DMS153 treated with DMSO at 0.1 percent for 48 hours (cell line): ENCODE results near the gene TRMT11.
"Not testable (repeated sequence)": the region's sequence is repeated elsewhere in the genome, so short reads cannot be mapped to it uniquely, and the experiment has no call there.

Source experiments
- DNase-seq: peaks from one replicate; lab custom pipeline; 2025; ENCODE audit not compliant: unreplicated experiment; lab: John Stamatoyannopoulos, UW

The TRMT11 gene

DNA sequence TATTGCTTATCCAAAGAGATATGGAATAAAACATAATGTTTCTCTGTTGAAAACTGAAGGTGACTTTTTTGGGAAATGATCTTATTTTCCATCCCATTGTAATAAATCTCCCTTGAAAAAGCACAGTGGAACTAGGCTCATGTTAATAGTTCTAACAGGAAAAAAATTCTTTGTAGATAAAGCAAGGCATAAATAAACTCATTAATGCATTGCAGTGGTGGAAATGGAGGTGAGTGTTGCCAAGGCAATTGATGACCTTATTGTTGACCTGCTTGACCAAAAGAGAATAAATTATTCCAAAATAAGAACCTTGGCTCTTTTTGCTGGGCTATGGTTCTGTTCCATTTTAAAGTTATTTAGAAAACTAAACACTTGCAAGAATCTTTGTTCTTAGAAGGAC lies 55.2 kb downstream of the TRMT11 start:
- no peak for DNase-seq

DNA sequence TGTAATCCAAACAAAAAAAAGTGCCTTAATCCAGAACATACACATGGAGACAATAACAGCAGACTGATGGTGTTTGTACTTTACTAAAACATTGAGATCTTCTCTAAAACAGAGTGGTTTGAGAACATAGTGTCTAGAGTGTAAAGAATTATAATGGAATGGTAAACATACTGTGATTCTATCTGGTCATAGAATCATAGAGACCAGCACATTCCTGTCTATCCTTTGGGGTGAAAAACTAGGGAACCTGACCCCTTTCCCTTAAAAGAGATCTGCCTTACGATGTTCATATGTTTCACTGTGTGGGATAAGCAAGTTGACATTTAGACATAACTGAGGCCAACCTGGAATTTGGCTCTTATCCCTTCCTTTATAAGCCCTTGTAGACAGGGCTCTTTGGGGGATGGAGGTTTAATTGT lies 55.7 kb downstream of the TRMT11 start:
- no peak for DNase-seq

DNA sequence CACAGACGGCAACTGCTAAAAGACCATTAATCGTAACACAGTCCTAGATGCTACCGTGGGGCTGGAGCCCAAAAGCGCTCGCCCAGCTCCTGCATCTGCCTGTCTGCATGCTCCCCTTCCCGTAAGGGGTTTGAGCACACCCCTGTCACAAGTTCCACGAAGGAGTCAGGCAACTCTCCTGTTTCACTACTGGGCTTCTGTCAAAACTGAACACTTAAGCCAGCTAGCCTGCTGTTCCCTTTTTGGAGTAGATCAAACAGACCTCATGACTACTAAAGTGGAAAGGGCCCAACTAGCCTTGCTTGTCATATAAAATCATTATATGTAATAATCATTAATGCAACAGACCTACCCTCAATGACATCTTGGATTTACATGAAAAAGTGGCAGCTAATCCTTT lies 61.3 kb downstream of the TRMT11 start:
- no peak for DNase-seq

DNA sequence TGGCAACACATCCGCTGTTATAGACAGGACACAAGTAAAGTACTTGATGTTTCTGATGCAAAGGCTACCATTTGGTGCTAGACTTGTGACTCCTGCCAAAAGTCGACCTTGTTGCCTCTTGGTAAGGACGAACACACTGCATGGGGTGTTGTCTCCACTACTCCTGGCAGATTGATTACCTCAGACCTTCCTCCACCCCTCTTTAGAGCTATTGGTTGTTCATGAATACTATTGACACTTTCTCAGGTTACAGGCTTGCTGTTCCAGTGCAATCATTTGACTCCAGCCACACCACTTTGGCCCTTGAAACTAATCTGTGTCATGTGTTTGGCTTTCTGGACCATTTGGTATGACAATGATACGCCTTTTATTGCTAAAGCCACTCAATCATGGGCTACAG lies 62.3 kb downstream of the TRMT11 start:
- DNase-seq: no peak

DNA sequence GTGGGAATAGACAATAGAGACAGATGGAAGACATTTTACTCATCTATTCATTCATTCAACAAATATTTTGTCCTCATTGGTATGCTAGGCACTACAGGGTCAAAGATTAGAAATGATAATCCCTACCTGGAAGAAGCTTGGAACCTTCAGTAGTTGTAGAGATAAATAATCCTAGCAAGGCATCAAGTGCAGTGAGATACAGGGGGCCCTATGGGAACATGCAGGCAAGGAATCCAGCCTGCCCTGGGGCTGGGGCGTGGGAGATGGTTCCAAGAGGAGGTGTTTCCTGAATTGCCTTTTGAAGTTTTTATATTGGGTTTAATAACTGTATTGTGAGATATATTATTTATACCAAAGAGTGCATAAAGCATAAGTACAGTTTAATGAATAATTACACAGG lies 64.5 kb downstream of the TRMT11 start:
- DNase-seq: no peak

- DNase-seq: no peak
These were observed 65.5 kb downstream of the TRMT11 start for GRCh38 chr6:126051791-126052190.

DNA sequence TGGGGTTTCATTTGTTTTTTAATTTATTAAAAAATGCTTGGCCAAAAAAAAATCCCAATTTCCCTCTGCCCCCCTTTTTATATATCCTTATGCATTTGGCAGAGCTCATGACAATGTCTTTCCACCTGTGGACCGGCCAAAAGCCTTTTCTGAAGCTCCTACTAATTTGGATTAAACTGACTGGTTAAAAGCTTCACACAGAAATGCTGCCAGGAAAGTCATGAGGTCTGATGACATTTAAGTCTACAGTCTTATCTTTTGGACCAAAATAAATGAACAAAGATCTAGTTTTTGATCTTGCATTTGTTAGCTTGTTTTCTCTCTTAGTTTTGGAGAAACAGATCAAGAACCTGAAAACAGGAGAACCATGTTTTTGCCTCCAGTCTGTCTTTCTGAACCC lies 66.1 kb downstream of the TRMT11 start:
- DNase-seq: no peak

DNA sequence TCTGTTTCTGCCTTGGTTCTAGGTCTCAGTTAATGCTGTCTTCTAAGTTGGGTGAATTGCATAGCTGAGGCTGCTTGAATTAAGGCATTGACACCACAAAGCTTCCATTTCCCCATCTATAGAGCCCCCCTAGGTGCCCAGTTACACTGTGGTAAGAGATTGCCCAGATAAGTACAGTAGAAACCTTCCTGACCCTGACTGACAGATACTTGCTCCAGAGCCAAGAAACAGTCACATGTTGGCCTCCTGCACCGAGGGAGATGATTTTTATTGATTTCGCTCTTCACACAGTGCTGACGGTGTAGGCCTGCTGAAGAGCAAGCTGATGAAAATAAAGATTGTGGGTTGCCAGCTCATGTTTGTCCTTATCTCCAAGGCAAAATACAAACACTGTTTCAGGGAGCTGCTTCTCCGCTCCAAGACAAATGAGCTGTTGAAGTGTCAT lies 67.9 kb downstream of the TRMT11 start:
- DNase-seq: no peak

- no peak for DNase-seq
These were observed 68.5 kb downstream of the TRMT11 start for GRCh38 chr6:126054802-126055201.

GRCh38 chr6:126055449-126055848 lies 69.1 kb downstream of the TRMT11 start:
- no peak for DNase-seq

GRCh38 chr6:126056355-126057004 lies 70.1 kb downstream of the TRMT11 start:
- DNase-seq: no peak

DNA sequence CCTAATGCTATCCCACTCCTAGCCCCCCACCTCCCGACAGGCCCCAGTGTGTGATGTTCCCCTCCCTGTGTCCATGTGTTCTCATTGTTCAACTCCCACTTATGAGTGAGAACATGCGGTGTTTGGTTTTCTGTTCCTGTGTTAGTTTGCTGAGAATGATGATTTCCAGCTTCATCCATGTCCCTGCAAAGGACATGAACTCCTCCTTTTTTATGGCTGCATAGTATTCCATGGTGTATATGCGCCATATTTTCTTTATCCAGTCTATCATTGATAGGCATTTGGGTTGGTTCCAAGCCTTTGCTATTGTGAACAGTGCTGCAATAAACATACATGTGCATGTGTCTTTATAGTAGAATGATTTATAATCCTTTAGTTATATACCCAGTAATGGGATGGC lies 71.7 kb downstream of the TRMT11 start:
- not testable (repeated sequence) for DNase-seq

DNA sequence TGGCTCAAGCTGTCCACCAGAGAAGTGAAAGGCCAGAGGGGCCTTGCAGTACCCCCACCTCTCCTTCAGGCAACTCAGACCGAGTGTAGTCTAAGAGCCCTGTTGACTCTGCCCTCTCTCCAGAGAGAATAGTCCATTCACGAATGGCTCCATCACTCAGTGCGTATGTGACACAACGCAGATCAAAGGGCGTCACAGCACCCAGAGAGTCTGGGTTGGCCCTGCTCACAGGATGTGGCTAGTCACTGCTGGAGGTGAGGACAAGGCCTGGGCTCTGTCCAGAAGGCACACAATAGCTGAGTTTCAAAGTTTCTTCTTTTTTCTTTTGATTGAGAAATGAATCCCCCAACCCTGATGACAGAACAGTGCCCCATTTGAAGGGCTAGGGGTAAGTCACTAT lies 74.1 kb downstream of the TRMT11 start:
- no peak for DNase-seq

GRCh38 chr6:126063512-126064146 lies 77.3 kb downstream of the TRMT11 start:
- no peak for DNase-seq

GRCh38 chr6:126064257-126064747 lies 78.0 kb downstream of the TRMT11 start:
- no peak for DNase-seq

DNA sequence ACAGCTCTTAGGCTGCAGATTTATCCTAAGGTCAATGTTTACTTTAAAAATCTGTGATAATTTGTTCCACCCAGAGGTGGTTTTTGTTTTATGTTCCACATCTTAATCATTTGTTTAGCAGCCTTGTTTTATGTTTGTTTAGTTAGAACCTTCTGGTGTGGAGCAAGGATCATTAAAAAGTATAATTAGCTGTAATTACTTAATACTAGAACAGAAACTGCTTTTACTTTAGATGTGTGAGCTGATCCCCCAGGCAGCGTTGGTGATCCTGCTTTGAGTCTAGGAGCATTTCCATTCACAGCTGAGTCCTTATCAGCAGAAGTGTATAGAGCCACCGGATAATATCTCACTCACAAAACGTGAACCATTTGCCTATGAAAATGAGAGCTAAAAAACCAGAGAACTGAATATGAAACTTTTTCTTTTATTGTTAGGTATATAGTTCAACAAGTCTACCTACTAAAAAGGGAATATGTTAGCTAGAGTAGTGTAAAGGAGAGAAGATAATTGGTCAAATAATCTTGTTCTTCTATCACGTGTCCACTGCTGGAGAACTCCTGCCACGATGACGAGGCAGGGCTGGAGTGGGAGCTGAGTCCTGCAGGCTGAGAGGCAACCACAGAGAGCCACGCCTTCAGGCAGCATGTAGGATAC lies 78.5 kb downstream of the TRMT11 start:
- no peak for DNase-seq

DNA sequence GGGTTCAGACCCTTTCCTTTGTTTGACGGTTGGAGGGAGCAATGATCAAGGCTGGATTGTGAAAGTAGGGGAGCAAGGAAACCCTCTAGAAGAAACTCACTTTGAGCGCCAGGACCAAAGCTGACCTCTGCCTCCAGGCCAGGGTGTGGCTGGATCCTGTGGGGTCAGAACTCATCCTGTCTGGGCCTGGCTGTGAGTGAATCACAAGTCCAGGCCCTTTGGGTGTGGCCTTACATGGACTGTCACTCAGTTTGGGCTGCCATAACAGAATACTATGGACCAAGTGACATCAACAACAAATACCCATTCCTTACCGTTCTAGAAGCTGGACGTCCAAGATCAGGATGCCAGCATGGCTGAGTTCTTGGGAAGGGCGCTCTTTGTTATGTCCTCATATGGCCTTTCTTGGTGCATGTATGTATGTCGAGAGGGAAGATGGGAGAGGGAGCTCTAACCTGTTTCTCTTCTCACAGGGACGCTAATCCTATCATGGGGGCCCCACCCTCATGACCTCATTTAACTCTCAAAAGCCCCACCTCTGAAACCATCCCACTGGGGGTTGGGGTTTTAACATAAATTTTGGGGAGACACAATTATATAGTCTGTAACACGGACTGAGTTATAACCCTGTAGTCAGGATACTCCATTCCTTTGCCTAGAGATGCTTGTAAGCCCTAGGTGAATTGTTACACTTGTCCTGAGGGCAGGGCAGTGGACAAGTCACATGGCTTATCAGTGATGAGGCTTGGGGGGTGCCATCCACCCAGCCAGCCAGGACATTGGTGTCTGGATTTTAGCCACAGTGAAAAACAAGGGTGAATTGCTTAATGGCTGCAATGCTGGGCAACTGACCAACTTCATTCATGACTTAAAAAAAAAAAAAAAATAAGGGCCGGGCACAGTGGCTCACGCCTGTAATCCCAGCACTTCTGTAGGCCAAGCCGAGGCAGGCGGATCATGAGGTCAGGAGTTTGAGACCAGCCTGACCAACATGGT lies 80.0 kb downstream of the TRMT11 start:
- DNase-seq: no peak

GRCh38 chr6:126067073-126067472 lies 80.7 kb downstream of the TRMT11 start:
- no peak for DNase-seq

DNA sequence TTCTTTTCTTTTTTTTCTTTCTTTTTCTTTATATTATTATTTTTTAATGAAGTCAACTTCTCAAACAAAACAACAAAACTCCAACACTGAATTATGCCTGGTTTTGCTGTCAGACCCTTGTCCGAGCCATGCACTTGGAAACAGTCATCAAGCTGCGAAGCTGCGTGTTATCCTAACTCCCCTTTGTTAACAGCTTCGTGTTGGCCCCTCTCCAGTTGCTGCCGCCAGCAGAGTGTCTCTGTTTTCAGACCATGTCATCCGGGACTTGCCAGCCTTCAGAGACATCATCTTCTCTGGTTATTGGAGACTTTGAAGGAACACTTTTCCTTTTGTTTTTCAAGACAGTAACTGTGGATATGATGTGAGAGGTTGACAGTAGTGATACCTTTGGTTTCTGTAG lies 83.1 kb downstream of the TRMT11 start:
- no peak for DNase-seq

DNA sequence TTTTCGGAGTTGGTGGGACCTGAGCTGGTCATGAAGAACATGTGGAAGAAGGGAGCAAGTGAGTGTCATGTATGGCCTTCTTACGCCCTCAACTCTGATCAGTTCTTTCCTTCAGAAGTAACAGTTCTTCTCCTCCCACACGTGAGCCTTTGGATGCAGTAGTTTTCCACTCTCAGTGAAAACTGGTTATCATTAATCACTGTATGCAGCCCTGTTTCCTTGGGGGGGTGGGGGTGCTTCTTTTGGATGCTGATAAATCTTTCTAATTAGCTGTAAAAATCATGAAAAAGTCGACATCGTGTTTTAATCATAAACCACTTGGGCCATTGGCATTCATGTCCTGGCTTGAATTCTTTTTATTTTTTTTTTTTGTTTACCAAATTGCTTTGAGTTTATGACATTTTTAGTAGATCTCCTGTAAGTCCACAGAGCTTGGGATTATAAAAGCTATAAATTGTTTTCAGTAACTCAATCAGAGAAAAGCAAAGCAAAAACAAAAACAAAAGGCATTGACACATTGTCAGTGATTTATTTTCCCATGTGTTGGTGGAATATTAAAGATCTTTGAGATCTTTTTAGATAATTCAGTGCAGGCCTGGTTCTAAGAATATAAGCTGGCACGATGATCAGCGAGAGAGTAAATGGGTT lies 84.8 kb downstream of the TRMT11 start:
- DNase-seq: no peak

GRCh38 chr6:126072172-126072571 lies 85.8 kb downstream of the TRMT11 start:
- DNase-seq: no peak
